Activated T-cell treated with anti-CD3 and anti-CD28 coated beads for 24 hours (primary cell): ENCODE measurements around the gene GHRL.

Source experiments
- DNase-seq: peaks from one replicate; pipeline ENCODE4 v3.0.0-alpha.2; 2020; ENCODE audit warnings: low read depth

Gene GHRL, protein sequence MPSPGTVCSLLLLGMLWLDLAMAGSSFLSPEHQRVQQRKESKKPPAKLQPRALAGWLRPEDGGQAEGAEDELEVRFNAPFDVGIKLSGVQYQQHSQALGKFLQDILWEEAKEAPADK

DNA sequence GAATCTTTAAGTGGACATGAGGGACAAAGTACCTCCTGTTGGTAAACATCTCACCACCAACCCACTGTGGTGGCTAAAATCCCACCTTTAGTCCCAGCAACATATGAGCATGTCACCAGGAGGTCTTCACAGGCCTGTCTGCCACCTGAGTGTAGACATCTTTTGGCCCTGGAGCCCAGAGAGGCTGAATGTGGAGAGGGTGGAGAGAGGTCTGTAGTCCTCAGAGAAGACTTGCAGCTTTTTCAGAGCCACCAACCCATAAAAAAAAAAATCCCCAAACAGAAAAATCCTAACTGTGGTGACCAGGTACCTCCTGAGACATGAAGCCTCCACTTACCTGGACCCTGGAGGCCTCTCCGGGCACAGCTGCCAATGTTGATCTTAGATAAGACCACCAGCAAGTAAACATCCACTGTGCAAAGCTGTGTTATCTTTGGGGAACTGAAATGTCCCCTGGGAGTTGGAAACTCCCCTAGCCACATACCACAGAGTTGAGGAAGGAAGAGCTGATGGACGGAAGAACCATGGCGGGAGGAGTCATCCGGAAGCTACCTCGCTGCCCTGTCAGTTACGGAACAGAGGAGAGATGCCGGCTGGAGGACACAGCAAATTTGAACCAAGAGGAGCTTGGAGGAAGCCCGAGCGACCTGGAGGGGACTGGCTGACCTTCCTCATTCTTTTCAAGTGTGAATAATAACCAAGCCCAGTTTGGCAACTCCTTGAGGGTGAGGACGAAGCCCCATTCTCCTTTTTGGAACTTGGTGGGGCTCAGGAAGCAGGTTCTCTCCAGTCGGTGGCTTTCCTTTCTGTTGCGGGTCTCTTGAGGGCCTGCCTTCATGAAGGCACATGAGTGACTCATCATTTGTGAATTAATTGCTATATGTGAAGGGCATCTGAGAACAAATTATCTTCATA lies at the start of gene GHRL:
Gene GHRL, minus strand, starts transcription at position 443 of the 915 bp plus-strand sequence. CDS start 2,767 bp downstream, outside the sequence.
- DNase-seq: no peak

DNA sequence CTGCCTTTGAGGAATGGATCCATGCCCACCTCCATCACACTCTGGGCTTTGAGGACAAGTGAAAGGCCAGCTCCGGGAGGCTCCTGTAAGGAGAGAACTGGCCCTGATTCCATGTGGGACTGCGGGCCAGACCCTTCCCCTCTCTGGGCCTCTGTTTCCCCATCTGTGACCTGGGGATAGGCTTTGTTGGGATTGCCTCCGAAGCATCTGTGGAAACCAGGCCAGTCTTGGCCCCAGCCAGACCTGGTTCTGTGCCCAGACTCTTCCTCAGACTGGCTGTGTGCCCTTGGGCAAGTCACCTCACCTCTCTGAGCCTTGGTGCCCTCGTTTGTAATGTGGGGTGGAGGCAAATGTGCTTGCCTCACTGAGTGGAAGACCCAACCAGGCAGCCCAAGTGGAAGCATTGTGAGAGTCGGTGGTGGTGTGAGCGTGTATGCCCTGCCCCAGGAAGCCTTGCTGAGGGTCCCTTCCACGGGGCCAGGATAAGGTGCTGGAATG lies 49.2 kb upstream of the GHRL start:
- DNase-seq: no peak

DNA sequence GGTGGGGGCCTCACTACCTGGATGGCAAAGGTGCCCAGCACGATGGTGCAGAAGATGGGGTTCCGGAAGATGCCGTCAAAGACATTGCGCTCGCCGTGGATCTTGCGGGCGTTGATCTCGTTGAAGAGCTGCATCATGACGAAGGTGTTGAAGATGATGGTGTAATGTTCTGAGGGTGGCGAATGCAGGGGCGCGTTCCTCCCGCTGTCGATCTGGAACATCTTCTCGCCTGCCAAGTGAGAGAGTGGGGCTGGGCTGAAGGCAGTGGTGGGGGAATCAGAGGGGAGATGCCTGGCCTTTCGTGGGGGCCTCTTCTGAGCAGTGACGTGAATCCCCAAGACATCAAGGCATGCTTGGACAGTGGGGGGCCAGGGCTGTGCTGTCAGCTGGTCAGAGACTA lies 47.7 kb upstream of the GHRL start:
- no peak for DNase-seq

DNA sequence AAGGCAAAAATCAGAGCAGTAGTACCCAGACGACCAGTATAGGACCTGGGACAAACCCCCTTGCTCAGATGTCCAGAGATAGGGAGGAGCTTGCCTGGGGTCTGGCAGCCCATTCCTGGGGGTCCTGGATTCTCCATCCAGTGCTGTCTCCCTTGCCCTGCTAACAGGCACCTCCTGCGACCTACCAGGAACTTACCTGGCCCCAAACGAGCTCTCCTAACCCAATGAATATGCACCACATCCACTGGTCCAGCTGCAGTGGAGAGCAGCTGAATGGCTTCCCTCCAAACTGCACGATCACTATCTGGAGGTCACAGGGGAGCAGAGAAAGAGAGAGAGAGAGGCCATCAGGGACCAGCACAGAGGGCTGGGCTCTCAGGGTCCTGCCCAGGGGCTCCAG lies 47.3 kb upstream of the GHRL start:
- no peak for DNase-seq

DNA sequence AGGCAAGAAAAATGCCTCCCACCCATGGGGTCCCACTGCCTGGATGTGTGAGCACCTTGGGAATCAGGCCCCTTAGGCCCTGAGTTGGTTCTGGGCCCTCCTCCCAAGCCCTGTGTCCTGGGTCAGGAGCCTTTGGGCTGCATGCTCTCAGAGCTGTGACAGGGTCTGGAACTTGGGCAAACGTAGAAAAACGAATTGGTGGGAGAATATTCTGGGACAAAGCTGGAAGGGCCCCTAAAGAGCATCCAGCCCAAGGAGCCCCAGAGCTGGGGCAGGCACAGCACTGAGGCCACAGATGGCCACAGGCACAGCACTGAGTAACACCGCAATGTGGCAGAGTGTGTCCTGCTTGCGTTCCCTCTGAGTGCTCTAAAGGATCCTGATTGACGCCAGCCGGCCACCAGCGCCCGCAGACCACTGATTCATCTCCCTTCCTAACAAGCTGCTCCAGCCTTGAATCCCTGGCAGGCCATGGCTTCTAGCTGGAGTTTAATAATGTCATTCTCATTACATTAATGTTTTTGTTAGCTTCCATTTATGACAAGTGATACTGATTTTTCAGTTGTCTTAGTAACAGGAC lies 46.7 kb upstream of the GHRL start:
- no peak for DNase-seq

DNA sequence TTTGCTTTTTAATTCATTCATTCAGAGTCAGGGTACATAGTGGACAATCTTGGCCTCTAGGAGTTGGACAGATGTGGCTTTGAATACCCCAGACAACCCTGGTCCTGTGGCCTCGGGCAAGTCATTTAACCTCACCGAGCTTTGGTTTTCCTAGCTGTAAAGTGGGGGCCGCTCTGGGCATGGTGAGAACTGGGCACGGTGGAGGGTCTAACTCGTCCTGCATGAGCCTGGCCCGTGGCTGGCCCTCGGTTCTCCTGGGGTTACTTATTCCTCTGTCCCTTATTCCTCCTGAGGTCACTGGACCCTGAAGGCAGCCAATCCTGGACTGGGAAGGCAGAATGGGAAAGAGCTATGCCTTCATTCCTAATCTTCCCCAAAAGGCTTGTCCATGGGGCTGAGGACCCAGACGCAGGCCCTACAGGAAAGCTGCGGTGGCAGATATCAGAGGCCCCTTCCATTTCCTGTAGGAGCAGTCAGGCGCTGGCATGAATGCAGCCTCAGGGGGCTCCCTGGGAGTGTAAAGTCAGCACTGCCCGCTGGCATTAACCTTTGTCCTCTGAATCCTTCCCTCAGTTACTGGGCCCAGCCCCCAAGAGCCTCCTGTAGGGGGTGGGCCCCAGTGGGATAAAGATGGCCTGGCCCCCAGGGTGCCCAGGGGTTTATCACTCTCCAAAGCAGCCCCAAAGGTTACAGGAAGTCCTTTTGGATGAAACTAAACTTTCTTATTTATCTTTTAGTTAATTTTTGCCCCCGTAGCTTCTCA lies 46.0 kb upstream of the GHRL start:
- DNase-seq: no peak

DNA sequence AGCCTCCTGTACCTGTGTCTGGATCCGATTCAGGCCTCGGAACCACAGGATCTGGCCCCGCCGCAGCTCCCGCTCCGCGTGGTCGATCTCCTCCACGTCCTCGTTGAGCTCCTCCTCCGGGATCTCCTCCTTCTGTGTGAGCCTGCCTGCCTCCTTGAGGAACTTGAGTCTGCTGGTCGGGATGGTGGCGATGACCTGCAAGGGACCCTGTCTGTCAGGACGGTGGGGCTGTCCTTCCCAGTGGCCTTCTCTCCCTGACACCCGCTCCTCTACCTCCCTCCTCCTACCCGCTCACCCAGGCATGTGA lies 45.4 kb upstream of the GHRL start:
- DNase-seq: no peak

DNA sequence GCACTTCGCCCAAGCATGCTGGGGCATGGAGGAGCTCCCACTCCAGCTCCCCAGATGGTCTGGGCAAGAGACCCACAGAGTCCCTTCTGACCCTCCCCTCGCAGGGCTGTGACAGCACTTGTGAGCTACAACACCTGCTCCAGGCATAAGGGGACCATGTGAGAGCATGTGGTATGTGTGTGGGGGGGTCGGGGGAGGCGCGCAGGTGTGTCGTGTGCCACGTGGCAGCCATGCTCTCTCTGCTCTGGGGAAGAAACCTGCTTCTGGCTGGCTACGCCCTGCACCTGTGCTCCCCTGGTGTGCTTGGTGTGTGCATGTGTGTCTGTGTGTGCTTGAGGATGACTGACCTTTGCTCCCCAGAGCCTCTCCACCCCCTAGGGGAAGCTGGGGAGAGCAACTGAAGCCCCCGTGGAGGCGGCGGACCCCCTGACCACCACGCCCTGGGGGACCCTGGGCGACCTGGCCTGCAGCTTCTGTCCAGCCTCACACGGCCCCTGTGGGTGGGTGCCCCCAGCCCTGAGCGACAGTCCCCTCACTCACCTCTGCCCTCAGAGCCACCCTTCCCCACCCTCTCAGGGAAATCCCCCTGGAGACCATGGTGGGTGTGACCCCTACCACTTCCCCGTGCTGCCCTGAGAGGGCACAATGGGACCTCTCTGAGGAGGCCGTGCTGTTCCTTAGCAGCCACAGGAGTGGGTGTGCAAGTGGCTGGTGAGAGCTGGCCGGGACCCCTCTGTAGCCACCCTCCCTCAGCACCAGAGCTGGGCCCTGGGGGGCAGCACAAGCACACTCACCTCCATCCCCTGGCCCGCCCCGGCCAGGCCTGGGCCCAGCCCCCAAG lies 44.8 kb upstream of the GHRL start:
- DNase-seq: no peak

DNA sequence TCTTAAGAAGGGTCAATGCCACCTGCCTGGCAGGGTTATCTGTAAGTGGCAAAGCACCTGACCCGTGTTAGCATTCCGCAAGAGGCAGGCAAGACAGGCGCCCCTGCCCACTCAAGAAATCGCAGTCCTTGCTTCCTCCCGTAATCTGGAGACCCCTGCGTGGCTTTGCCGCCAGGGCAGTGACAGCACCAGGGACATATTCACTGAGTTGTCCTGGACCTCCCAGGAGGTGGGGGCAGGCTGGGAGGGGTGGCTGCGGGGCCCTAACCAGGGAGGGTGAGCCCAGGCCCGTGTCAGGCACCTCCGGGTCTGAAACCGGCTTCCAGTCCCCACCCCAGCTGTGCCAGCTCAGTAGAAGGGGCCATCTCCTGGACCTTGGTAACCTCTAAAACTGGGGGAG lies 44.0 kb upstream of the GHRL start:
- DNase-seq: no peak

DNA sequence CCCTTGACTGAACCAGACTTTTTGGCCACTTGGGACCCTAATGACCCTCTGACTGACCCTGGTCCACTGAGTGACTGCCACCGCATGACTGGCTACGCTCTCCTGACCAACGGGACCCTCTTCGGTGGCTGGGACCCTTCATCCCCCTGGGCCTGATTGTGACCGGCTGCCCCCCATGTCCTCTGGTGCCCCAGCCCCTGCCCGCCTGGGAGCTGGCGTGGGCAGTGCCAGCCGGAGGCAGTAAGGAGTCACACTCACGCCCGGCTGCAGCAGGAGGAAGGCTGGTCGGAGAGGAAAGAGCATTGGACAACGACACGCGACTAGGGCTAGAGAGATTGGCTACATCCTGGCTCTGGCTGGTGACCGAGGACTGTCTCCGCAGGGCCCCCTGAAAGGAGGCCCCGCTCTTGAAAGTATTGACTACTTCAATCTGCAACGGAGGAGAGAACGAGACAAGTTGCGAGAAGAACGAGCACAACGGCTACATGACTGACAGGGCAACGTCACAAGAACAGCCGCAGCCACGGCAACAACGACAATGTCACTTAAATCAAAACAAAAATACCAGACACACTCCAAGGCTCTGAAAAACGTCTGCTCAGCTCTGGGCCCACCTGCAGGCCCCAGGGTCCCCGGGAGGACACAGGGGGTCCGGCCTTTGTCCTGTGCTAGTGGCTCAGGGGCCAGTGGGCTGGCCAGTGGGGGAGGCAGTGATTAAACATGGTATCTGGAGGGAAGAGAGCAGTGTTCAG lies 43.3 kb upstream of the GHRL start:
- DNase-seq: no peak

DNA sequence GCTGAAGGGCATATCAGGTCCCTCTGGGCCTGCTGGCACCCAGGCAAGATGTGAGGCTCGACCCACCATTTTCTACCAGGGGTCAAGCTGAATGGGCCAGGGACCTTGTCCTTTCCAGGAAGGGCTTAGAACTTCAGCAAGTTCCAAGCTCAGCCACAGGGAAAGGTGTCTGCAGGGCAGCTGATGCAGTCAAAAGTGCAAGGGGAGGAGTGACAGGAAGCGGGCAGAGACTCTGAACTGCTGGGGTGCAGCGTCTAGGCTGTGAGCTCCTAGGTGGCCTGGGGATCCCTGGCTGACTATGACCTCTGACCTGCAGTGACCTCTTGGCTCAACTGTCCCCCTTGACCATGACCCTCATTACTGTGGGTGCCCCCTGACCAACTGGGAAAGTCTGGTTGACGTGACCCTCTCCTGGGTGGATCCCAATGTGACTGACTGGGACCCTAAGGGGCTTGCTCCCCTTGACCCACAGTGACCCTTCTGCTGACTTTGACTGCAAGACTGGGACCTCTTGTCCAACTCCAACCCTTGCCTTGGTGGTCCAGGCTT lies 42.5 kb upstream of the GHRL start:
- no peak for DNase-seq

DNA sequence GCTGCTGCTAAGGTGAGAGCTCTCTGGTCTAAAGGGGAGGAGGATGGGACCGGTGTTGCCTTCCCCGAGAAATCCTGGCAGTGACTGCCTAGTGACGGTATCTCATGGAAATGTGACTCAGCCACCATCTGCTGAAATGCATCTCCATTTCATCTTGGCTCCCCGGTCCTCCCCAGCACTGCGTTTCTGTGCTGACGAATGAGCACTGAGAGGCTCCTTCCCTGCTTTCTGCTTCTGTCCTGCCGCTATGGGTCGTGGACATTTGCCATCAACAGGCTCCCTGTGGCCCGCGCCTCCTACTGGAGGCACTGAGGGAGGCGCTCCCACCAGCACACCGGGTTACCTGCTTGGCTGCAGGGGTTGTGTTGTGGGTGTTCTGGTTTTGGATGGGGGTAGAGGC lies 41.7 kb upstream of the GHRL start:
- DNase-seq: no peak

DNA sequence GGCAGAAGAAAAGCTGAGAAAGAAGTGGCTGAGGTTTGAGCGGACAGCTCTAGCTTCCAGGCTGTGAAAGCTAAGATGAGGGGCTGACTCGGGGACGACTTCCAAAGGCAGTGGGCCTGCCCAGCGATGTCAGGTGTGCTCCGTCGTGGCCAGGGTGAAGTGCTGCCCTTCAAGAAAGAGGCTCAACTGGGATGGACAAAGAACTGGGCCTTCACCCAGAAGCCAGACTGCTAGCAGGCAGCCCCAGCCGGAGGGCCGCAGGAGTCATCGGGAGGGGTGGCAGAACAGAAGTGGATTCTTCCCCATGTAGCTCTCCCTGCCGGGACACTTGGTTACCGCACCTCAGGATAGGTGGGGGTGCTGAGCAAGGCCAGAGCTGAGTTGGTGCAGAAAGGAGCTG lies 41.3 kb upstream of the GHRL start:
- DNase-seq: no peak

DNA sequence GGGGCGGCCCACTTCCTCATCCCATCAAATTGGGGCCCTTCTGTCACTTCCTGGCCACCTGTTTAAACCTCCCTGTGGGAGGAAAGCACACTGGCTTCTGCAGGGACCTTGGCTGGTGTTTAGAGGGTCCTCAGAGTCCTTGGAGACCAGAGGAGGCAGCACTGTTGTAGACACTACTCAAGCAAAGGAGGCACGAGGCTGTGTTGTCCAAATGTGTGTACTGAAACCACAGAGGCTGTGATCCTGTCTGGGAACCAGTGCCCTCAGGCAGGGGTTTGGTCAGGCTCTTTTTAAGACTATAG lies 40.6 kb upstream of the GHRL start:
- no peak for DNase-seq

DNA sequence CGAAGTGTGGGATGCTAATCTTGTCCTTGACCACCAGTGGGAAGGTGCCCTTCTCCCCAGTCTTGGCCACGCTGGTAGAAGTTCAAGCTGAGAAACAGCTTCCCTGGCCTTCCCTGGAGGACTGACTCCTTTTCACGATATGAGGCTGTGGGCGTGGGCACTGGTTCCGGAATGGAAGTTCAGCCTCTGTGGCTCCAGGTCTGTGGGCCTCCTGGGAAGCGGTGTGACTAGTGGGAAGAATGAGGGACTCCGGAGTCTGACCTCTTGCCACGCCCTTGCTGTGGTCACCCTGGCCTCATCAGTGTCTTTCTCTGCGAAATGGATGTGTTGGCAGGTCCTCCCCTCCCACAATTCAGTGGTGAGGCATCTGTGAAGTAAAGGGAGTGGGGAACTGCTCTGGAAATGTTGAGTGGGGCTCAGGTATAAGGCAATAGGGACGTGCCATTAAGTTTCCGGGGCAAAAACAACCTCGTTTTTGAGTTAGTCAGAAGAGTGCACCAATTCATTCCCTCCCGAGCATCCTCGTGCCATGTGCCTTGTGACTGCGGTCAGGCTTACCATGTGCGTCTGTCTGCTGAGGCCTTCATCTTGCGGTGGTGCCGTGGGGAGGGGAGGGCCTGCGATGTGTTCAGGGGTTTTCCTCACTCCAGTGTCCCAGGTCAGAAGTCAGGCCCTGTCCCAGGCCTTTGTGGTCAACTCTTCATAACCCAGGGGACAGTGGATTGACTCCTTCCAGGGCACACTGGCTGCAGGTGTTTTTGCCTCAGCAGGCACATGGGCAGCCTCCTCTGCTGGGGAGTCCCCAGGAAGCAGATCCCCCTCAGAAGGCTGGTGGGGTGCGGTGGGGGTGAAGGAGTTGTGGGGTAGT lies 40.0 kb upstream of the GHRL start:
- no peak for DNase-seq

DNA sequence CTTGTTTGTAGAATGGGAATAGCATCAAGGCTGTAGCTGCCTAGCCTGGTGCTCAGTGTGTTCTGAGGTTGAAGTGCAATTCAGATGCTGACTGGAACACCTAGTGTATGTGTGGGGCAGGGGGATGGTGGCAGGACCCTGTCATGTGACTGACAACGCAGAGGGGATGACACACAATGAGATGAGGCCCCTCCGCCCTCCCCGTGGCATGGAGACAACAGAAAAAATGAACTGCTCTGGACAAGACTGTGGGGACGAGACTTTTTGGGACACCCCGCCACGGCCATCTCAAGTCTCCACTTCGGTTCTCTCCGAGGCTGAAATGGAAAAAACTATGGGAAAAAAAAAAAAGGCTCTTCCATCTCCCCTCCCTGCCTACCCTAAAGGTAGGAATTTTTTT lies 38.6 kb upstream of the GHRL start:
- DNase-seq: no peak

DNA sequence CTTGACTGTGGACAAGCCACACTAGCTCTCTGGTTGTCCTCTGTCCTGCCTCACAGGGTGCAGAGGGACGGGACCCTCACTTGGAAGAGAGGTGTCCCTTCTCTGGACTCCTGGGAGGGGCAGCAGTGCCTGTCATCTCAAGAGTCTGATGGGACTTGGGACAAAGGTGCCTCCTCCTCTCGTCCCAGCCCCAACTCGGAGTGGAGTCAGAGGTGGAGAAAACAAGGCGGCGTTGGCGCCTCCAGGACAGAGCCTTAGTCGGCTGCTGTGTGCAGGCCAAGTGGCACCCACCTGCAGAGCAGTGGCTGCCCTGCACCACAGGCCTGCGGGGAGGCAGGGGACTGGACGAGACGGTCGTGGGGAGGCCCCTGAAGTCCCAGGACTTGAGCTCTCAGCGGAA lies 37.6 kb upstream of the GHRL start:
- no peak for DNase-seq

DNA sequence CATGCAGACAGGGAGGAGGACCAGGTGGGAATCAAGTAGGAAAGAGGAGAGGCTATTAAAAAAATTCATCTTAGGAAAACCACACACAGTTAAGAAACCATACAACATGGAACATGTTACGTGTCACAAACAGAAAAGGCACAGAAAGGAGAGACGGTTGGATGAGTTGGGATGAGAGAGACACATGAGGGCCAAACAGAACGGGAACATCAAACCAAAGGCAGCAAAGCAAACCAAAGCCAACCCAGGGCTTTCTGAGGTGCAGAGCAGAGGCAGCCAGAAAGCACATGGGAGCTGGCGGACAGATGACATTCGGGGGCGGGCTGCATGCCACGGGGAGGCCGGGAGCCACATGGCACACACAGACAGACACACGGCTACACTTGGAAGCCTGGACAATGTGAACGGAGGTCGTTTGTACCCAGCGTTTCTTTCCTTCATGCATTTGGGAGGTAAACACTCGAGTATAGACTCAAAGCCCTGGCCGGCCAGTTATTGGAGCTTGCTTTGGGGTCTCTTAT lies 36.8 kb upstream of the GHRL start:
- DNase-seq: no peak

DNA sequence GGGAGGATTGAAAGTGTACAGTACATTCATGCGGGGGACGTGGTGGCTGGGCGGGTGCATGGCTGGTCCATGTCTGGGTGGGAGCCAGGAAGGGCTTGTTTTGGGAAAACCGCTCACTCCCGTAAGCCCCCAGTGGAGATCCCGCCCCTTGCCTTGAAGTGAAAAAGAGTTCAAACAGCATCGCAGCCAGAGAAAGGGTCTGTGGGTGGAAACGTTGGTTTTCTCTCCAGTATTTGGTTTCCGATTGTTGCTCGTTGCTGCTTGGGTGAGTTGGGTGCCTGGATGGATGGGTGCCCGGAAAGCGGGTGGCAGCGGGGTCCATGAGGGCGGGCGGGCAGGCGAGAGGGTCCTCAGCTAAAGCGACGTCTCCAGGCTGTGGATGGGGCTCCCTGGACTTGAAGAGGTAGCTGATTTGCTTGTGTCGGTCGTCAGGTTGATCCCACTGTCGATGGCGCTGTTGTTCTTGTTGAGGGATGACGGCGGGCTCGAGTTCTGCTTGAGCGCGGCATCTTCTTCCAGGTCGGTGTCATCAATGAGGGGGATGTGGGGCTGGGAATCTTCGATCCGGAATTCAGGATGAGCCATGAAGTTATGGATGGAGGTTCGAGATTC lies 35.8 kb upstream of the GHRL start:
- DNase-seq: no peak
